DMS 273 treated with DMSO at 0.1 percent for 48 hours (cell line): ENCODE results near the gene SLC16A3.

Experiments
- DNase-seq: peaks from one replicate; lab custom pipeline; 2025; lab: John Stamatoyannopoulos, UW

SLC16A3 gene

GRCh38 chr17:82236142-82236971 is 7.5 kb downstream of the SLC16A3 start:
- peak; percentile 20 for DNase-seq

GRCh38 chr17:82237083-82237745 is 8.4 kb downstream of the SLC16A3 start:
- DNase-seq, result no peak

- DNase-seq, result no peak
Measured at GRCh38 chr17:82237746-82238471, 9.1 kb downstream of the SLC16A3 start.

- DNase-seq, result no peak
Measured at GRCh38 chr17:82238472-82239201, 9.8 kb downstream of the SLC16A3 start.

- DNase-seq, result no peak
Measured at GRCh38 chr17:82239401-82239925, 10.6 kb downstream of the SLC16A3 start.

GRCh38 chr17:82239926-82240505 is 11.2 kb downstream of the SLC16A3 start:
- DNase-seq, result no peak

- DNase-seq, result no peak
Measured at GRCh38 chr17:82240506-82241182, 11.8 kb downstream of the SLC16A3 start.

GRCh38 chr17:82241183-82241925 is 12.5 kb downstream of the SLC16A3 start:
- no peak for DNase-seq

- no peak for DNase-seq
Measured at GRCh38 chr17:82241926-82242697, 13.3 kb downstream of the SLC16A3 start.

- no peak for DNase-seq
Measured at GRCh38 chr17:82242698-82242976, 13.8 kb downstream of the SLC16A3 start.

- peak; percentile 68 for DNase-seq
Measured at GRCh38 chr17:82242977-82243647, 14.3 kb downstream of the SLC16A3 start.

- no peak for DNase-seq
Measured at GRCh38 chr17:82243648-82244412, 15.0 kb downstream of the SLC16A3 start.

- DNase-seq, result no peak
Measured at GRCh38 chr17:82244413-82245133, 15.7 kb downstream of the SLC16A3 start.

- DNase-seq, result no peak
Measured at GRCh38 chr17:82245134-82246039, 16.5 kb downstream of the SLC16A3 start.

GRCh38 chr17:82246040-82246364 is 17.2 kb downstream of the SLC16A3 start:
- no peak for DNase-seq

- DNase-seq, result no peak
Measured at GRCh38 chr17:82246365-82247181, 17.7 kb downstream of the SLC16A3 start.
